Measurements from ENCODE around the gene HLA-DRA.

The HLA-DRA gene

DNA sequence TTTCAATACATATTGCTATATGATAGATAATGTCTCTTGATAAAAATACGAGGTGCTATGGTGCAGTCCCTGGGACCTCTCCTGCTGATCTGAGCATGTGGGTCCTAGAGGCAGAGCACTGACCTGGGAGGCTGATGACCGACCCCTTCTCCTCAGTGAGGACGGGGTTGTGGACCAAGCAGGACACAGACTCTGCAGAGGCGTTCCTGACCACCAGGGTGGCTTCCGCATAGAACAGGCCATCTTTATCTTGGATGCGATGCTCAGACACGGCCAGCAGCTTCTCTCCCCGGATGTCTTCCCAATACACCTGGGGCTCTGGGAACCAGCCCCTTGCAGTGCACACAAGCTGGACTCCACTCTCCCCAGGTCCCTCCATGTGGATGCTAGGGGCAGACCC lies 36.9 kb upstream of the HLA-DRA start:
- Histone ChIP-seq H3K9me3 (ENCODE audit: control extremely low read depth in 1 of 5, control insufficient read depth in 4 of 5, insufficient read depth in 2 of 5, low read depth in 1 of 5, low read length in 4 of 5) (no peaks in the 10 kb centered on the region), H3K4me1 (ENCODE audit: control extremely low read depth in 1 of 4, control insufficient read depth in 4 of 4, insufficient read depth in 4 of 4, low read length in 3 of 4) (no peaks in the 10 kb centered on the region), H3K27ac (ENCODE audit: insufficient read depth in 1 of 2, low read depth in 1 of 2, low read length in 2 of 2, poor library complexity in 1 of 2, severe bottlenecking in 2 of 2) (no peak overlapping the region), H3K4me3 (ENCODE audit: control insufficient read depth in 1 of 7, extremely low read depth in 1 of 7, insufficient read depth in 4 of 7, low read depth in 2 of 7, low read length in 6 of 7) (no peak overlapping the region), H3K36me3 (ENCODE audit: control insufficient read depth in 4 of 4, insufficient read depth in 4 of 4, low read length in 3 of 4) (no peaks in the 10 kb centered on the region), H3K27me3 (replicated peaks in 2 of 5; ENCODE audit: control insufficient read depth in 4 of 5, insufficient read depth in 5 of 5, low read length in 4 of 5) (peaks cover 0 to 9% (median 2%) of the 10 kb centered on the region in 5 experiments)
- CTCF ChIA-PET, result interaction anchor here (1.0 to 3.0 kb wide), 3 partner anchors 9 to 158 kb away, joined by 3 to 33 read pairs (median 6); no protein-coding TSS in a partner anchor
- WGBS (ENCODE audit: insufficient coverage), result 92% methylated on average over 7 of the region's 8 CpGs
- POLR2A ChIA-PET, result no interaction called here
- DNase-seq, result no peak

- POLR2A ChIA-PET, result interaction anchor here (0.6 kb wide), 2 partner anchors 393 to 433 kb away, joined by 3 to 4 read pairs; a partner anchor contains a TSS
- Histone ChIP-seq H3K36me3 (ENCODE audit: control insufficient read depth in 4 of 4, insufficient read depth in 4 of 4, low read length in 3 of 4) (no peaks in the 10 kb centered on the region), H3K4me3 (ENCODE audit: control insufficient read depth in 1 of 7, extremely low read depth in 1 of 7, insufficient read depth in 4 of 7, low read depth in 2 of 7, low read length in 6 of 7) (no peak overlapping the region), H3K27me3 (replicated peaks in 2 of 5; ENCODE audit: control insufficient read depth in 4 of 5, insufficient read depth in 5 of 5, low read length in 4 of 5) (peaks cover 0 to 14% (median 2%) of the 10 kb centered on the region in 5 experiments), H3K9me3 (ENCODE audit: control extremely low read depth in 1 of 5, control insufficient read depth in 4 of 5, insufficient read depth in 2 of 5, low read depth in 1 of 5, low read length in 4 of 5) (no peaks in the 10 kb centered on the region), H3K4me1 (ENCODE audit: control extremely low read depth in 1 of 4, control insufficient read depth in 4 of 4, insufficient read depth in 4 of 4, low read length in 3 of 4) (no peaks in the 10 kb centered on the region), H3K27ac (ENCODE audit: insufficient read depth in 1 of 2, low read depth in 1 of 2, low read length in 2 of 2, poor library complexity in 1 of 2, severe bottlenecking in 2 of 2) (no peak overlapping the region)
- WGBS (ENCODE audit: insufficient coverage), result no CpG with 5 or more reads among the region's 1 CpG
- CTCF ChIA-PET, result interaction anchor here (1.0 to 2.5 kb wide), 3 partner anchors 8 to 380 kb away, joined by 3 to 17 read pairs (median 8); no protein-coding TSS in a partner anchor
- no peak for DNase-seq
Measured at GRCh38 chr6:32405656-32406055, 34.0 kb upstream of the HLA-DRA start.

DNA sequence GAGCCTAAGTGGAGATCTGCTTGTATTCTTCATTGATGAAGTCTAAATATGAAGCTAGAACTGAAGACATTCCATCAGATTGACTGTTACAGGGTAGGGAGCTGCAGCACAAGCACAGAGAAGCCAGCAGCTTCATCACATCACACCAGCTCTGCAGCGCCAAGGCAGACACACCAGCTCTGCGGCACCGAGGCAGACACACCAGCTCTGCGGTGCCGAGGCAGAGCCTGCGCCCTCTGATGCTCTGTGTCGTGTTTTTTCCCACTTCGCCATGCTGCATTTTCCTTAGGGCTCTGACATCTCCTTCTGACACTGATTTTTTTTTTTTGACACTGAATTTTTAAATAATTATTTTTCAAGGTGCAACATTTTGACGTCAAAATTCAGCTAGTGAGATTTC lies 33.5 kb upstream of the HLA-DRA start:
- Histone ChIP-seq H3K36me3 (ENCODE audit: control insufficient read depth in 4 of 4, insufficient read depth in 4 of 4, low read length in 3 of 4) (no peaks in the 10 kb centered on the region), H3K27ac (ENCODE audit: insufficient read depth in 1 of 2, low read depth in 1 of 2, low read length in 2 of 2, poor library complexity in 1 of 2, severe bottlenecking in 2 of 2) (no peak overlapping the region), H3K4me3 (ENCODE audit: control insufficient read depth in 1 of 7, extremely low read depth in 1 of 7, insufficient read depth in 4 of 7, low read depth in 2 of 7, low read length in 6 of 7) (no peak overlapping the region), H3K4me1 (ENCODE audit: control extremely low read depth in 1 of 4, control insufficient read depth in 4 of 4, insufficient read depth in 4 of 4, low read length in 3 of 4) (no peaks in the 10 kb centered on the region), H3K9me3 (ENCODE audit: control extremely low read depth in 1 of 5, control insufficient read depth in 4 of 5, insufficient read depth in 2 of 5, low read depth in 1 of 5, low read length in 4 of 5) (no peaks in the 10 kb centered on the region), H3K27me3 (replicated peaks in 2 of 5; ENCODE audit: control insufficient read depth in 4 of 5, insufficient read depth in 5 of 5, low read length in 4 of 5) (peaks cover 0 to 14% (median 2%) of the 10 kb centered on the region in 5 experiments)
- CTCF ChIA-PET, result interaction anchor here (0.9 to 1.5 kb wide), 4 partner anchors 8 to 380 kb away, joined by 3 to 8 read pairs (median 4); no protein-coding TSS in a partner anchor
- no peak for DNase-seq
- POLR2A ChIA-PET, result interaction anchor here (0.6 kb wide), 1 partner anchor 434 kb away, joined by 3 read pairs; a partner anchor contains a TSS
- WGBS (ENCODE audit: insufficient coverage), result 97% methylated on average over 7 of the region's 9 CpGs

- Histone ChIP-seq H3K27me3 (replicated peaks in 2 of 5; ENCODE audit: control insufficient read depth in 4 of 5, insufficient read depth in 5 of 5, low read length in 4 of 5) (peaks cover 0 to 14% (median 3%) of the 10 kb centered on the region in 5 experiments), H3K27ac (ENCODE audit: insufficient read depth in 1 of 2, low read depth in 1 of 2, low read length in 2 of 2, poor library complexity in 1 of 2, severe bottlenecking in 2 of 2) (no peak within 1 kb of the TSS), H3K4me3 (ENCODE audit: control insufficient read depth in 1 of 7, extremely low read depth in 1 of 7, insufficient read depth in 4 of 7, low read depth in 2 of 7, low read length in 6 of 7) (peak within 1 kb of the TSS in 1 of 7 experiments; percentile 58), H3K36me3 (ENCODE audit: control insufficient read depth in 4 of 4, insufficient read depth in 4 of 4, low read length in 3 of 4) (no peaks in the 10 kb centered on the region), H3K9me3 (ENCODE audit: control extremely low read depth in 1 of 5, control insufficient read depth in 4 of 5, insufficient read depth in 2 of 5, low read depth in 1 of 5, low read length in 4 of 5) (no peaks in the 10 kb centered on the region), H3K4me1 (ENCODE audit: control extremely low read depth in 1 of 4, control insufficient read depth in 4 of 4, insufficient read depth in 4 of 4, low read length in 3 of 4) (no peaks in the 10 kb centered on the region)
- POLR2A ChIA-PET, result no interaction called here
- WGBS (ENCODE audit: insufficient coverage), result 90% methylated on average over 4 of the region's 4 CpGs
- CTCF ChIA-PET, result interaction anchor here (0.9 to 1.5 kb wide), 3 partner anchors 8 to 379 kb away, joined by 3 to 8 read pairs (median 4); no protein-coding TSS in a partner anchor
- DNase-seq, result no peak
Measured at GRCh38 chr6:32406857-32407256, 32.8 kb upstream of the HLA-DRA start, which contains the start of gene BTNL2. Gene BTNL2 (minus strand): TSS chr6:32407181. CDS start chr6:32407123, 58 bp downstream.

GRCh38 chr6:32410906-32411305 lies 28.8 kb upstream of the HLA-DRA start:
- peaks cover 0 to 14% (median 4%) of the 10 kb centered on the region in 5 experiments for H3K27me3 ChIP-seq (replicated peaks in 2 of 5; ENCODE audit: control insufficient read depth in 4 of 5, insufficient read depth in 5 of 5, low read length in 4 of 5)
- DNase-seq, result no peak
- H3K4me1 ChIP-seq (ENCODE audit: control extremely low read depth in 1 of 4, control insufficient read depth in 4 of 4, insufficient read depth in 4 of 4, low read length in 3 of 4), result peaks cover 0 to 4% (median 3%) of the 10 kb centered on the region in 4 experiments
- CTCF ChIA-PET, result interaction anchor here (1.1 to 6.2 kb wide), 4 partner anchors 8 to 376 kb away, joined by 3 to 54 read pairs (median 18); no protein-coding TSS in a partner anchor
- 67% methylated on average over 3 of the region's 5 CpGs for WGBS (ENCODE audit: insufficient coverage)
- no peaks in the 10 kb centered on the region for H3K36me3 ChIP-seq (ENCODE audit: control insufficient read depth in 4 of 4, insufficient read depth in 4 of 4, low read length in 3 of 4)
- H3K4me3 ChIP-seq (ENCODE audit: control insufficient read depth in 1 of 7, extremely low read depth in 1 of 7, insufficient read depth in 4 of 7, low read depth in 2 of 7, low read length in 6 of 7), result no peak overlapping the region
- POLR2A ChIA-PET, result interaction anchor here (0.7 kb wide), 1 partner anchor 148 kb away, joined by 3 read pairs; no protein-coding TSS in a partner anchor
- no peaks in the 10 kb centered on the region for H3K9me3 ChIP-seq (ENCODE audit: control extremely low read depth in 1 of 5, control insufficient read depth in 4 of 5, insufficient read depth in 2 of 5, low read depth in 1 of 5, low read length in 4 of 5)
- H3K27ac ChIP-seq (ENCODE audit: insufficient read depth in 1 of 2, low read depth in 1 of 2, low read length in 2 of 2, poor library complexity in 1 of 2, severe bottlenecking in 2 of 2), result no peak overlapping the region

GRCh38 chr6:32411566-32412327 lies 27.9 kb upstream of the HLA-DRA start:
- Histone ChIP-seq H3K4me3 (ENCODE audit: control insufficient read depth in 1 of 7, extremely low read depth in 1 of 7, insufficient read depth in 4 of 7, low read depth in 2 of 7, low read length in 6 of 7) (no peak overlapping the region), H3K4me1 (ENCODE audit: control extremely low read depth in 1 of 4, control insufficient read depth in 4 of 4, insufficient read depth in 4 of 4, low read length in 3 of 4) (peaks cover 0 to 4% (median 3%) of the 10 kb centered on the region in 4 experiments), H3K36me3 (ENCODE audit: control insufficient read depth in 4 of 4, insufficient read depth in 4 of 4, low read length in 3 of 4) (no peaks in the 10 kb centered on the region), H3K27me3 (replicated peaks in 2 of 5; ENCODE audit: control insufficient read depth in 4 of 5, insufficient read depth in 5 of 5, low read length in 4 of 5) (peaks cover 2 to 13% (median 4%) of the 10 kb centered on the region in 5 experiments), H3K9me3 (ENCODE audit: control extremely low read depth in 1 of 5, control insufficient read depth in 4 of 5, insufficient read depth in 2 of 5, low read depth in 1 of 5, low read length in 4 of 5) (no peaks in the 10 kb centered on the region), H3K27ac (ENCODE audit: insufficient read depth in 1 of 2, low read depth in 1 of 2, low read length in 2 of 2, poor library complexity in 1 of 2, severe bottlenecking in 2 of 2) (no peak overlapping the region)
- ChIA-PET POLR2A (no interaction called here), CTCF (interaction anchor here (1.6 to 6.2 kb wide), 5 partner anchors 7 to 381 kb away, joined by 5 to 54 read pairs (median 24); no protein-coding TSS in a partner anchor)
- no peak for DNase-seq
- 96% methylated on average over 8 of the region's 9 CpGs for WGBS (ENCODE audit: insufficient coverage)

Data from common myeloid progenitor, CD34-positive (primary cell).